ENCODE data around the gene LIN7C. TPM values are rescaled to one million over a fixed set of nuclear protein-coding genes. Genes with fewer than 3 reads are reported as not detected.

The LIN7C gene
- total RNA-seq, 1 experiment from 2014 or later = 38.7 TPM

- in situ Hi-C loops (cut with HindIII; ENCODE audit: low sequenced_read_pairs) = no loop called here
- DNase-seq (ENCODE audit: low spot score) = no peak
Measured at GRCh38 chr11:27513389-27513788, 6.8 kb upstream of the LIN7C start.

- DNase-seq (ENCODE audit: low spot score) = no peak
- in situ Hi-C loops (cut with HindIII; ENCODE audit: low sequenced_read_pairs) = no loop called here
Measured at GRCh38 chr11:27512238-27512637, 5.7 kb upstream of the LIN7C start.

- no peak for DNase-seq (ENCODE audit: low spot score)
- in situ Hi-C loops (cut with HindIII; ENCODE audit: low sequenced_read_pairs) = no loop called here
Measured at GRCh38 chr11:27509908-27510307, 3.3 kb upstream of the LIN7C start.

- DNase-seq (ENCODE audit: low spot score) = no peak
- in situ Hi-C loops (cut with HindIII; ENCODE audit: low sequenced_read_pairs) = no loop called here
Measured at GRCh38 chr11:27507557-27508322, 1.2 kb upstream of the LIN7C start.

GRCh38 chr11:27505781-27506180 lies 788 bp downstream of the LIN7C start:
- in situ Hi-C loops (cut with HindIII; ENCODE audit: low sequenced_read_pairs) = no loop called here
- DNase-seq (ENCODE audit: low spot score) = no peak

GRCh38 chr11:27504205-27504604 lies 2.4 kb downstream of the LIN7C start:
- in situ Hi-C loops (cut with HindIII; ENCODE audit: low sequenced_read_pairs) = no loop called here
- no peak for DNase-seq (ENCODE audit: low spot score)

- no peak for DNase-seq (ENCODE audit: low spot score)
- in situ Hi-C loops (cut with HindIII; ENCODE audit: low sequenced_read_pairs) = no loop called here
Measured at GRCh38 chr11:27501100-27501499, 5.5 kb downstream of the LIN7C start.

- no peak for DNase-seq (ENCODE audit: low spot score)
- in situ Hi-C loops (cut with HindIII; ENCODE audit: low sequenced_read_pairs) = no loop called here
Measured at GRCh38 chr11:27497911-27498310, 8.7 kb downstream of the LIN7C start.

- in situ Hi-C loops (cut with HindIII; ENCODE audit: low sequenced_read_pairs) = no loop called here
- DNase-seq (ENCODE audit: low spot score) = peak; percentile 63
Measured at GRCh38 chr11:27497284-27497866, 9.2 kb downstream of the LIN7C start.

- in situ Hi-C loops (cut with HindIII; ENCODE audit: low sequenced_read_pairs) = no loop called here
- no peak for DNase-seq (ENCODE audit: low spot score)
Measured at GRCh38 chr11:27496461-27496860, 10.1 kb downstream of the LIN7C start.

- in situ Hi-C loops (cut with HindIII; ENCODE audit: low sequenced_read_pairs) = no loop called here
- no peak for DNase-seq (ENCODE audit: low spot score)
Measured at GRCh38 chr11:27495710-27496300, 10.8 kb downstream of the LIN7C start.

GRCh38 chr11:27489092-27489491 lies 17.5 kb downstream of the LIN7C start:
- DNase-seq (ENCODE audit: low spot score) = no peak
- in situ Hi-C loops (cut with HindIII; ENCODE audit: low sequenced_read_pairs) = no loop called here

GRCh38 chr11:27487706-27488105 lies 18.9 kb downstream of the LIN7C start:
- in situ Hi-C loops (cut with HindIII; ENCODE audit: low sequenced_read_pairs) = no loop called here
- DNase-seq (ENCODE audit: low spot score) = no peak

- peak; percentile 76 for DNase-seq (ENCODE audit: low spot score)
- in situ Hi-C loops (cut with HindIII; ENCODE audit: low sequenced_read_pairs) = no loop called here
Measured at GRCh38 chr11:27485930-27486773, 20.4 kb downstream of the LIN7C start.

- no peak for DNase-seq (ENCODE audit: low spot score)
- in situ Hi-C loops (cut with HindIII; ENCODE audit: low sequenced_read_pairs) = no loop called here
Measured at GRCh38 chr11:27482793-27483192, 23.8 kb downstream of the LIN7C start.

- no peak for DNase-seq (ENCODE audit: low spot score)
- in situ Hi-C loops (cut with HindIII; ENCODE audit: low sequenced_read_pairs) = no loop called here
Measured at GRCh38 chr11:27481992-27482391, 24.6 kb downstream of the LIN7C start.

- in situ Hi-C loops (cut with HindIII; ENCODE audit: low sequenced_read_pairs) = no loop called here
- no peak for DNase-seq (ENCODE audit: low spot score)
Measured at GRCh38 chr11:27477831-27478230, 28.7 kb downstream of the LIN7C start.

GRCh38 chr11:27477243-27477642 lies 29.3 kb downstream of the LIN7C start:
- no peak for DNase-seq (ENCODE audit: low spot score)
- in situ Hi-C loops (cut with HindIII; ENCODE audit: low sequenced_read_pairs) = no loop called here

GRCh38 chr11:27475622-27476021 lies 30.9 kb downstream of the LIN7C start:
- DNase-seq (ENCODE audit: low spot score) = no peak
- in situ Hi-C loops (cut with HindIII; ENCODE audit: low sequenced_read_pairs) = no loop called here

GRCh38 chr11:27473017-27473406 lies 33.6 kb downstream of the LIN7C start:
- no peak for DNase-seq (ENCODE audit: low spot score)
- in situ Hi-C loops (cut with HindIII; ENCODE audit: low sequenced_read_pairs) = no loop called here

Measured in G401 (cell line).